Progenitor cell of endocrine pancreas (in vitro differentiated cells): ENCODE results near the gene SPAG7. TPM values are rescaled to one million over a fixed set of nuclear protein-coding genes. Genes with fewer than 3 reads are reported as not detected.
A peak's percentile ranks its signal among the peaks of the same experiment; 100 is the strongest.

Experiments used
- DNase-seq: peaks from one replicate; pipeline ENCODE4 v3.0.0; 2021; ENCODE audit warnings: low spot score; ENCODE audit not compliant: unreplicated experiment
- H3K27ac Mint-ChIP-seq: 2 replicates; pipeline ENCODE4 v1.8.0; 2021; ENCODE audit warnings: mild to moderate bottlenecking, moderate library complexity, mixed read lengths
- H3K27me3 Mint-ChIP-seq: 2 replicates; pipeline ENCODE4 v1.8.0; 2021; ENCODE audit warnings: mixed read lengths
- H3K36me3 Mint-ChIP-seq: 2 replicates; pipeline ENCODE4 v1.8.0; 2022; ENCODE audit warnings: mixed read lengths; ENCODE audit not compliant: insufficient read depth
- H3K4me1 Mint-ChIP-seq: 2 replicates; pipeline ENCODE4 v1.8.0; 2021; ENCODE audit warnings: low read depth, mixed read lengths
- H3K4me3 Mint-ChIP-seq: 2 replicates; pipeline ENCODE4 v1.8.0; 2021; ENCODE audit warnings: low read depth, mild to moderate bottlenecking, moderate library complexity, mixed read lengths
- H3K9me3 Mint-ChIP-seq: 2 replicates; pipeline ENCODE4 v1.8.0; 2021; ENCODE audit warnings: low read depth, mixed read lengths
- total RNA-seq: library from RNA; stranded (reverse); gene quantifications from 2 replicates; pipeline ENCODE4 v1.2.1, GENCODE V29; 2021
- TF ChIP-seq, protein P1 (sequence below): fragments of 200-600 bp; sonication (generic); IDR thresholded peaks from one replicate; pipeline ENCODE4 v1.5.0; 2021; ENCODE audit warnings: antibody characterized with exemption, mild to moderate bottlenecking; ENCODE audit not compliant: unreplicated experiment

The SPAG7 gene
- total RNA-seq, 1 donor from 2014 or later, result 71.4 TPM

DNA sequence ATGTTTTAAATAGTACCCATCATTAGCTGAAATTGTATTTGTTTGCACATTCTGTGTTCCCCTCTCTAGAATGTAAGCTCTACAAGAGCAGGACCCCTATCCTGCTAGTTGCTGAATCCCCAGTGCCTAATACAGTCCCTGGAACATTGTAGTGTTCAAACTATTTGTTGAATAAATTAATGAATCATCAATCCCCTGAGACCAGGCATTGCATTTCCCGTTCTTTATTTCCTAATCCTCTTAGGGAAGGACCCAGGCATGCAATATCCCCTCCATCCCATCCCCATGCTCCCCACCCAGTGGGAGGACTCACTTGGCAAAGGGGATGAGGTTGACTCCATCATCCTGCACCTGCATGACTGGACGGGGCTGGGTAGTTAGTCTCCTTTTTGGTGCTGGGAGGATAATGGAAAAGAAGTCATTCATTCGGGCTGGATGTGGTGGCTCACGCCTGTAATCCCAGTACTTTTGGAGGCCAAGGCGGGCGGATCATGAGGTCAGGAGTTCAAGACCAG is 26.5 kb upstream of the SPAG7 start:
- Mint-ChIP-seq H3K27me3 (peaks cover 8% of the 10 kb centered on the region), H3K4me3 (no peak overlapping the region), H3K4me1 (peaks cover 10% of the 10 kb centered on the region), H3K36me3 (no peaks in the 10 kb centered on the region), H3K9me3 (no peaks in the 10 kb centered on the region), H3K27ac (no peak overlapping the region)
- TF ChIP-seq, protein P1, sequence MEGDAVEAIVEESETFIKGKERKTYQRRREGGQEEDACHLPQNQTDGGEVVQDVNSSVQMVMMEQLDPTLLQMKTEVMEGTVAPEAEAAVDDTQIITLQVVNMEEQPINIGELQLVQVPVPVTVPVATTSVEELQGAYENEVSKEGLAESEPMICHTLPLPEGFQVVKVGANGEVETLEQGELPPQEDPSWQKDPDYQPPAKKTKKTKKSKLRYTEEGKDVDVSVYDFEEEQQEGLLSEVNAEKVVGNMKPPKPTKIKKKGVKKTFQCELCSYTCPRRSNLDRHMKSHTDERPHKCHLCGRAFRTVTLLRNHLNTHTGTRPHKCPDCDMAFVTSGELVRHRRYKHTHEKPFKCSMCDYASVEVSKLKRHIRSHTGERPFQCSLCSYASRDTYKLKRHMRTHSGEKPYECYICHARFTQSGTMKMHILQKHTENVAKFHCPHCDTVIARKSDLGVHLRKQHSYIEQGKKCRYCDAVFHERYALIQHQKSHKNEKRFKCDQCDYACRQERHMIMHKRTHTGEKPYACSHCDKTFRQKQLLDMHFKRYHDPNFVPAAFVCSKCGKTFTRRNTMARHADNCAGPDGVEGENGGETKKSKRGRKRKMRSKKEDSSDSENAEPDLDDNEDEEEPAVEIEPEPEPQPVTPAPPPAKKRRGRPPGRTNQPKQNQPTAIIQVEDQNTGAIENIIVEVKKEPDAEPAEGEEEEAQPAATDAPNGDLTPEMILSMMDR, result no peak
- no peak for DNase-seq

DNA sequence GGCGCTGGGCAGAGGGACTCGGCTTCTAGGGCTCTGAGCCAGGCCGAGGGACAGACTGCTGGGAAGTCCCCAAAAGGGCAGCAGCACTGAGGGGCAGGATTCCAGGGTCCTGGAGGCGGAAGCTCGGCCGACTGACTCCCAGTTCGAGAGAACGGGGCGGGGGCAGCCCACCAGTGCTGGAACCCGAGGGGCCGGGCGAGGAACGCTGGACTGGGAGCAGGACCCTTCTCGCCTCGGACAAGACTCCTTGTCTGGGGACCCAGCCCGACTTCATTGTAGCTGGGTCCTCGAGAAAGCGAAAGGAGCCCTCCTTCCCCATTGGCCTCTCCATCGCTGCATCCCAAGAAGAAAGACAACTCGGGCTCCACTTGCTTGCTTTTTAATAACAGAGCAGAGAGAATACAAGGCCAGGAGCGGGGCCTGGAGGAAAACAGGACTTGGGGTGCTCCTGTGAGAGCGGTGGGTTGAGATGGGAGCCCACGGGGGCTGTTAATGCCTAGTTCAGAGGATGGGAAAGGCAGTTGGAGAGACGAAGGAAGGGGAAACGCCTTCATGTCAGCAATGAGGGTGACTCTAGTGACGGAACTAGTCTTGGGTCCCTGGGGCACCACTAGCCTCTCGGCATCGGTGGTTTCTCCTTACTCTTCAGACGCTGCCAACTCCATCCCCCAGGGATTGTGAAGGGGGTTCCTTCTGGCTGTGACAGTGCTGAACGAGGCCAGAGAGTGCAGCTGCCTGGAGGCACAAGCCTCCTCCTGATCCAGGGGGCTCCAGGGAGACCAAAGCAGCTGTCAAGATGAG is 20.4 kb upstream of the SPAG7 start:
- H3K27ac Mint-ChIP-seq, result peak overlapping the region; percentile 86
- H3K36me3 Mint-ChIP-seq, result no peaks in the 10 kb centered on the region
- TF ChIP-seq, protein P1, result no peak

DNA sequence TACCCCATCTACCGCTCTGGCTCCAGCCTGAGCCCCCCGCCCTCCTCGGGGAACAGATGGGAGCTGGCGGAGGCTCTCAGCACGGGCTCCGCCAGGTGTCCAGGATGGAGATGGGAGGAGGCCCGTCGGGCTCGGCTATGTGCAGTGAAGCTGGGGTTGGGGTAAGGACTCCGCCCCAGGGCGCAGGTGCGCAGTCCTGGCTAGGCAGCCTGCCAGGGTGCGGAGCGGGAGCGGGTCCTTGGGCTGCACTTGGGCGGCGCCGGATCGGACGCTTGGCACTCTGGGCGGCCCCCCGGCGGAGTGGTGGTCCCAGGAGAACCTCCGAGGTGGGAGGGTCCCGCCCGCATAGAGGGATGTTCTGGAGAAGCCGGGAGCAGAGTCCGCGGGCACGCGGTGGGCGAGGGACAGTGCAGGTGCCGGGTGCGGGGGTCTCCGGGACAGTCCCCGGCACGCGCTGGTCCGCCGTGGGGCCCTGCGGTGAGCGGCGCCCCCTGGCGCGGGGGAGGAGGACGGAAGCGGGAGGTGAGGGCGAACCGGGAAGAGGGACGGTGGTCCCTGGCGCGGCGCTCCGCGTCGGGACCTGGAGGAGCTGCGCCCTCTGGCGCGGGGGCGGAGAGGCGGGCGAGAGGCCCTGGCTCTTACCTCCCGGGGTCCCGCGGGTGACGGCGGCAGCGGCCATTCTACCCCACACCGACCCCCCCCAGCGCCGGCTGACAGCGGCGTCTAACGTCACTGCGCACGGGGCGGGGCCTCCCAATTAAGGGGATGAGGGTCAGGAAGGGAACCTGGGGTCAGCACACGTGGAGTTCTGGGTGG is 19.5 kb upstream of the SPAG7 start, which contains the start of gene CAMTA2:
Gene CAMTA2, minus strand, starts transcription at position 725 of the 816 bp plus-strand sequence. CDS start 1,453 bp downstream, outside the sequence.
- peak; percentile 81 for DNase-seq
- Mint-ChIP-seq H3K27ac (peak within 1 kb of the TSS; percentile 86), H3K4me3 (peak within 1 kb of the TSS; percentile 81), H3K36me3 (no peaks in the 10 kb centered on the region), H3K27me3 (no peaks in the 10 kb centered on the region), H3K4me1 (peaks cover 16% of the 10 kb centered on the region), H3K9me3 (no peaks in the 10 kb centered on the region)
- TF ChIP-seq, protein P1, result peak; percentile 95

More for the DNA sequence above, 20.4 kb upstream of the SPAG7 start:
- no peaks in the 10 kb centered on the region for H3K9me3 Mint-ChIP-seq
- H3K4me3 Mint-ChIP-seq, result peak overlapping the region; percentile 81
- no peaks in the 10 kb centered on the region for H3K27me3 Mint-ChIP-seq
- no peak for DNase-seq
- peaks cover 16% of the 10 kb centered on the region for H3K4me1 Mint-ChIP-seq

DNA sequence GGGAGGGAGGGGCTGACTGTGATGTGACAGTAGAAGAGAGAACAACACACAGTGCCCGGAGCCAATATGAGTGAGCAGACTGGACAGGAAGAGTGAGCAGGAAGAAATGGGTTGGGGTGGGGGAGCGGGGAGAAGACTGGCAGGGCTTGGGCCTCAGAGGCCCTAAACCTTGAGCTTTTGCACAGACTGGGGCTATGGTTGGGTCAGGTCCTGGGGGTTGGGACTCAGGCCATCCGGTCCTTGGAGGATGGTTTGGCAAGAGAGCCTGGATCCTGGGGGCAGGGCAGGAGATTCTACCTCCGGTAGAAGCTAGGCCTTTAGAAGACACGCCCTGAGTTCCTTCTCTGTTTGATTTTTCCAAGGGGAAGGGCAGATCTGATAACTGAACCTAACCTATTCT is 18.8 kb upstream of the SPAG7 start:
- no peaks in the 10 kb centered on the region for H3K27me3 Mint-ChIP-seq
- peaks cover 16% of the 10 kb centered on the region for H3K4me1 Mint-ChIP-seq
- H3K36me3 Mint-ChIP-seq, result peaks cover 2% of the 10 kb centered on the region
- peak overlapping the region; percentile 81 for H3K4me3 Mint-ChIP-seq
- TF ChIP-seq, protein P1, result no peak
- no peak for DNase-seq
- no peaks in the 10 kb centered on the region for H3K9me3 Mint-ChIP-seq
- H3K27ac Mint-ChIP-seq, result peak overlapping the region; percentile 85

DNA sequence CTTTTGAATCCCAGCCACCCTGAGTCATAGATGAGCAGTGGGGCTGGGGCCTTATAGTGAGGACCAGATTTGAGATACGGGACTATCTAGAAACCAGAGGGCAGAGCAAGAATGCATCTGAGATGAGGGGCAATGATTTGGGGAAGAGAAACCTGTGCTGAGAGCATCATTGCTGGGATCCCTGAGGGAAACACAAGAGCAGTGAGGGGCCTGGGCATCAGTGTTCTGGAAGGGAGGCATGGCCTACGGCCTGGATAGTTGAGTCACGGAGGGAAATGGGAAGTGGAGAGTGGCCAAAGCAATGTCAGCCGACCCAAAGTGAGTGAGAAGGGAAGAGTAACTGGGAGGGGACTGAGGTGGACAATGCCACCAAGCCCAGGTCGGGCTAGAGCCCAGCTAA is 14.7 kb upstream of the SPAG7 start:
- Mint-ChIP-seq H3K36me3 (peaks cover 9% of the 10 kb centered on the region), H3K4me3 (no peak overlapping the region), H3K27me3 (no peaks in the 10 kb centered on the region), H3K4me1 (peaks cover 8% of the 10 kb centered on the region), H3K27ac (no peak overlapping the region), H3K9me3 (no peaks in the 10 kb centered on the region)
- TF ChIP-seq, protein P1, result no peak
- no peak for DNase-seq
